Thyroid gland (tissue), 4 donors: ENCODE measurements around the gene MAGI2. TPM values are rescaled to one million over a fixed set of nuclear protein-coding genes. Genes with fewer than 3 reads are reported as not detected.

Source experiments
- DNase-seq, 2 donors: peaks; one replicate each; pipeline ENCODE4 v3.0.0-alpha.2; 2019
- H3K27ac ChIP-seq, 3 donors: fragments of 200-600 bp; sonication (generic); 1 replicate in 2 of 3; 2 replicates in 1 of 3; pipeline ENCODE4 v1.5.1; 2016 to 2019; ENCODE audit warnings: mild to moderate bottlenecking in 1 of 3, moderate library complexity in 1 of 3
- H3K27me3 ChIP-seq: fragments of 200-600 bp; sonication (generic); one replicate; pipeline ENCODE4 v1.5.1; 2019
- H3K36me3 ChIP-seq, 2 donors: fragments of 200-600 bp; sonication (generic); one replicate each; pipeline ENCODE4 v1.5.1; 2016 to 2019
- H3K4me1 ChIP-seq, 2 donors: fragments of 200-600 bp; sonication (generic); one replicate each; pipeline ENCODE4 v1.5.1; 2017 to 2019
- H3K4me3 ChIP-seq, 3 donors: fragments of 200-600 bp; sonication (generic); replicated peaks in 1 of 3; 1 replicate in 2 of 3; 2 replicates in 1 of 3; pipeline ENCODE4 v1.5.1; 2016; ENCODE audit warnings: mild to moderate bottlenecking in 1 of 3
- H3K9me3 ChIP-seq: fragments of 200-600 bp; sonication (generic); one replicate; pipeline ENCODE4 v1.5.1; 2017
- POLR2A ChIP-seq, 2 donors: fragments of 450-650 bp; IDR thresholded peaks; one replicate each; pipeline ENCODE4 v1.6.1; 2017; ENCODE audit warnings: antibody characterized with exemption in 2 of 2, mild to moderate bottlenecking in 2 of 2, moderate library complexity in 1 of 2
- WGBS, 2 donors: methylation state at CpG; one replicate each; pipeline ENCODE4 v1.1.5; 2017; 5-methylcytosine and 5-hydroxymethylcytosine counted together
- intact Hi-C: fragments of 100-400 bp; cut with DNase I; formaldehyde crosslinking; loops from one replicate; pipeline ENCODE4 v1.15.1; 2023
- total RNA-seq, 4 donors: library from RNA; depleted of rRNA; stranded (reverse); fragments of >200 nt; gene quantifications; one replicate each; pipeline ENCODE4 v1.2.3, GENCODE V29; 2016
- TF ChIP-seq, protein P1 (sequence below), 6 experiments: fragments of 200-600 bp in 3 of 6; fragments of 450-650 bp in 3 of 6; sonication (generic) in 3 of 6; IDR thresholded peaks; one replicate each; pipeline ENCODE4 v1.5.1; 2016 to 2019; ENCODE audit warnings: antibody characterized with exemption in 6 of 6, mild to moderate bottlenecking in 2 of 6, inconsistent platforms in 1 of 6, moderate library complexity in 1 of 6

The MAGI2 gene
- total RNA-seq, 4 donors from 2014 or later: 20.7 to 31.1 (median 26.0) TPM

DNA sequence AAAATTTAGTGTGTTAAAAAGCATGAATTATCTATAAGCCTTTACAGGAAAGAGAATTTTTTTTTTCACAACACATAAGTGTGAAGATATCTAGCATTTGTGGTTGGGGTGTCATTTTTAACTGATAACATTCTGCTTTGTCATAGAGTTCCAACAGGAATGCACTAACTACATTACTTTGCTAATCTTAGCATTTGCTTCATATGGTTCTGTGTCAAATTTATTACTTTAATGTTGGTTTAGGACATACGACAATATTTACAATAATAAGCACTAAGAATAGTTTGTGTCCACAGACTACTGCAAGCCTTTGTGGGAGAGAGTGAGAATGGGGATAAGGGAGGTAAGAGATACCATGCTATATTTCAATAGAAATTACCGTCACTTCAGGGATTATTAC lies 40.6 kb upstream of the MAGI2 start:
- TF ChIP-seq, protein P1, sequence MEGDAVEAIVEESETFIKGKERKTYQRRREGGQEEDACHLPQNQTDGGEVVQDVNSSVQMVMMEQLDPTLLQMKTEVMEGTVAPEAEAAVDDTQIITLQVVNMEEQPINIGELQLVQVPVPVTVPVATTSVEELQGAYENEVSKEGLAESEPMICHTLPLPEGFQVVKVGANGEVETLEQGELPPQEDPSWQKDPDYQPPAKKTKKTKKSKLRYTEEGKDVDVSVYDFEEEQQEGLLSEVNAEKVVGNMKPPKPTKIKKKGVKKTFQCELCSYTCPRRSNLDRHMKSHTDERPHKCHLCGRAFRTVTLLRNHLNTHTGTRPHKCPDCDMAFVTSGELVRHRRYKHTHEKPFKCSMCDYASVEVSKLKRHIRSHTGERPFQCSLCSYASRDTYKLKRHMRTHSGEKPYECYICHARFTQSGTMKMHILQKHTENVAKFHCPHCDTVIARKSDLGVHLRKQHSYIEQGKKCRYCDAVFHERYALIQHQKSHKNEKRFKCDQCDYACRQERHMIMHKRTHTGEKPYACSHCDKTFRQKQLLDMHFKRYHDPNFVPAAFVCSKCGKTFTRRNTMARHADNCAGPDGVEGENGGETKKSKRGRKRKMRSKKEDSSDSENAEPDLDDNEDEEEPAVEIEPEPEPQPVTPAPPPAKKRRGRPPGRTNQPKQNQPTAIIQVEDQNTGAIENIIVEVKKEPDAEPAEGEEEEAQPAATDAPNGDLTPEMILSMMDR (IDR thresholded peaks at IDR 0.05): no peak
- TF ChIP-seq POLR2A (IDR thresholded peaks at IDR 0.05): no peak
- no peaks in the 10 kb centered on the region for H3K4me1 ChIP-seq
- intact Hi-C loops: no loop called here
- WGBS, 2 donors: 84 to 96% methylated on average over 2 of the region's 2 CpGs
- H3K4me3 ChIP-seq: no peak overlapping the region
- no peak overlapping the region for H3K27ac ChIP-seq
- H3K27me3 ChIP-seq: no peaks in the 10 kb centered on the region
- no peak for DNase-seq
- no peaks in the 10 kb centered on the region for H3K9me3 ChIP-seq
- no peaks in the 10 kb centered on the region for H3K36me3 ChIP-seq

DNA sequence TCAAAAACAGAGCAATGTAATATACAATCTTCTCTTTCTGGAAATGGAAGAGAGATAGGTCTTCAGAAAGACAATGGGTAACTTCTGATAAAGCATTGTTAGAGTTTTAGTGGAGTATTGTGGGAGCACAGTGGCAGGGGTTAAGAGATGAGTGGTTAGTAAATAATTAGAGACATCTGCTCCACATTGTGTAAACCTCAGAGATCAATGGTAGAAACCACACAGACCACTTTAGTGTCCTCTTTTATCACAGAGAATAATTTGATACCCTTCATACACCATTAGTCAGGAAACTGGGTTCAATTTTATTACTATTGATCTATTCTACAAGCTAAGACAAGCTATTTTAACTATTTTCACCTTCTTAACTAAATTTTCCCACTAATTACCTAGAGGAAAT lies 35.9 kb upstream of the MAGI2 start:
- Histone ChIP-seq H3K9me3 (no peaks in the 10 kb centered on the region), H3K4me3 (no peak overlapping the region), H3K4me1 (no peaks in the 10 kb centered on the region), H3K27me3 (no peaks in the 10 kb centered on the region), H3K36me3 (no peaks in the 10 kb centered on the region), H3K27ac (no peak overlapping the region)
- intact Hi-C loops: no loop called here
- TF ChIP-seq, protein P1 (IDR thresholded peaks at IDR 0.05): no peak
- no peak for TF ChIP-seq POLR2A (IDR thresholded peaks at IDR 0.05)
- no peak for DNase-seq

DNA sequence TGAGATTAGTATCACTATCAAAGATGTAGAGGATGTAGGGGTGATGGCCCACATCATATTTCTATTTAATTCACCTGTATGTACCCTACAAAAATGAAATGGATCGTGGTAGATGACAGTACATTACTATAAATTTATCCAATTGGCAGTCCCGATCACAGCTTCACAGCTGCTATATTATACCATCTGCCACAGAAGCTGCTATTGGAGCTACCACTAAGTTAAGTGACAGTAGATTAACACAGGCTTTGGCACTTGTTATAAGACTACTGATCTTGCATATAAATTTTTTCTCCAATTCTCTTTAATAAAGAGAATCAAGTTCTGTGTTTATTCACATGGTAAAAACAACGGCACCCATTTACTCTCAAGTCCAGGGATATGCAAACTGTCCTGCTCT lies 24.9 kb upstream of the MAGI2 start:
- no peaks in the 10 kb centered on the region for H3K27me3 ChIP-seq
- 92 to 96% methylated on average over 3 of the region's 3 CpGs for WGBS, 2 donors
- H3K4me1 ChIP-seq: no peaks in the 10 kb centered on the region
- H3K9me3 ChIP-seq: no peaks in the 10 kb centered on the region
- no peak for DNase-seq
- H3K27ac ChIP-seq: no peak overlapping the region
- H3K4me3 ChIP-seq: no peak overlapping the region
- intact Hi-C loops: no loop called here
- TF ChIP-seq POLR2A (IDR thresholded peaks at IDR 0.05): no peak
- TF ChIP-seq, protein P1 (IDR thresholded peaks at IDR 0.05): no peak
- no peaks in the 10 kb centered on the region for H3K36me3 ChIP-seq

DNA sequence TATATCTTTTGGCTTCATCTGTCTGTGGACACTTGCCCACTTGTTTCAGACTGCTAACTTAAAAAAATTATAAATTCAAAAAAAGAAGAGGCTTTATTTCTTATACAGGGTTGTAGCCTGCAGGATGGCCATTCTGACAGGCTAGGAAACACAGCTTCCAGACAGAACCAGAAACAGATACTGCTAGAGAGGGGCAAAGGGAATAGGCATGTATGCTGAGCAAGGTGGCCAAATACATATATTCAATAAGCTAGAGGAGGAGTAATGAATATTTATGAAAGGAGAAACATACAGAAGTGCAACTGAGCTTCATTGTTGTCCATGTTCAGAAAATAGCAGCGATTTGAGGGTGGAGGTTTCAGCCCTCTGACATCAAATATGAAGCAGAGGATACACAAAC lies 22.0 kb upstream of the MAGI2 start:
- no peak for DNase-seq

DNA sequence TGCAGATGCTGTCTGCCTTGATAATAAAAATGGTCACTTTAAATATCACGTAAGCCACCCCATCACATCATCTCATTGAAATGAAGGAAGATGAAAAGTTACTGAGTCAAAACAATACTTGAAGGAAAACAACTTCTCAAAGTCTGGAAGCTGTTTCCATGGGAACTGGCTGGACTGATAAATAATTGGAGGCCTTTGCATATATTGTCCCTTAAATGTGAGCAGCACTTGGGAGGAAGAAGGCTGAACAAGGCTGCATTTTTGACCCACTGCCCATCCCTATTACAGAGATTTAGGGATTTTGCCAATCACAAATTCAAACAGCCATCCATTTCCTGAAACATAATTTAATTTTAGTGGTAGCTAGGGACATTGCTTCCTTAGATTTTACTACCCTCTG lies 18.2 kb upstream of the MAGI2 start:
- no peaks in the 10 kb centered on the region for H3K36me3 ChIP-seq
- H3K9me3 ChIP-seq: no peaks in the 10 kb centered on the region
- intact Hi-C loops: no loop called here
- no peak overlapping the region for H3K27ac ChIP-seq
- H3K4me1 ChIP-seq: no peaks in the 10 kb centered on the region
- WGBS, 2 donors: 91 to 95% methylated on average over 1 of the region's 1 CpG
- TF ChIP-seq POLR2A (IDR thresholded peaks at IDR 0.05): no peak
- no peaks in the 10 kb centered on the region for H3K27me3 ChIP-seq
- H3K4me3 ChIP-seq: no peak overlapping the region
- no peak for DNase-seq

More for the DNA sequence above, 22.0 kb upstream of the MAGI2 start:
- Histone ChIP-seq H3K9me3 (no peaks in the 10 kb centered on the region), H3K27ac (no peak overlapping the region), H3K36me3 (no peaks in the 10 kb centered on the region), H3K4me1 (no peaks in the 10 kb centered on the region), H3K4me3 (no peak overlapping the region), H3K27me3 (no peaks in the 10 kb centered on the region)
- intact Hi-C loops: no loop called here
- no peak for TF ChIP-seq POLR2A (IDR thresholded peaks at IDR 0.05)
- TF ChIP-seq, protein P1 (IDR thresholded peaks at IDR 0.05): no peak
- 55 to 76% methylated on average over 1 of the region's 1 CpG for WGBS, 2 donors

DNA sequence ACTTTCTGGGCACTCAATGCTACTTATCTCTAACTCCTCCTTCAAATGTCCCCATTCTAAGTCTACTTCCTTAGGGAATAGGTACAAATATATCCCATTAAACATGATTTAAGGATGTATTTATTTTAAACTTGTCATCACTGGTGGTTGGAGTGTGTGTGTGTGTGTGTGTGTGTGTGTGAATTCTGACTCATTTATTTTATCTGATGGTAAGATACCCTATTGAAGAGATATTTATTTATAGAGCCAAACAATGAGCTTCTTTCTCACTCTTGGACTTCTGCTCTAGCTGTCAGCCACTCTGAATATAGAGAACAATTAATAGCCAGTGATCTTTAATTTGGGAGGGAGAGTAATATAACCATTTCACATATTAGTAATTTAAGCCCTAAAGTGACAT lies 17.8 kb upstream of the MAGI2 start:
- Histone ChIP-seq H3K9me3 (no peaks in the 10 kb centered on the region), H3K4me1 (no peaks in the 10 kb centered on the region), H3K4me3 (no peak overlapping the region), H3K36me3 (no peaks in the 10 kb centered on the region), H3K27ac (no peak overlapping the region), H3K27me3 (no peaks in the 10 kb centered on the region)
- TF ChIP-seq, protein P1 (IDR thresholded peaks at IDR 0.05): no peak
- no peak for TF ChIP-seq POLR2A (IDR thresholded peaks at IDR 0.05)
- DNase-seq: no peak
- intact Hi-C loops: no loop called here
